Measurements from ENCODE around the gene ETV3L.

ETV3L gene

DNA sequence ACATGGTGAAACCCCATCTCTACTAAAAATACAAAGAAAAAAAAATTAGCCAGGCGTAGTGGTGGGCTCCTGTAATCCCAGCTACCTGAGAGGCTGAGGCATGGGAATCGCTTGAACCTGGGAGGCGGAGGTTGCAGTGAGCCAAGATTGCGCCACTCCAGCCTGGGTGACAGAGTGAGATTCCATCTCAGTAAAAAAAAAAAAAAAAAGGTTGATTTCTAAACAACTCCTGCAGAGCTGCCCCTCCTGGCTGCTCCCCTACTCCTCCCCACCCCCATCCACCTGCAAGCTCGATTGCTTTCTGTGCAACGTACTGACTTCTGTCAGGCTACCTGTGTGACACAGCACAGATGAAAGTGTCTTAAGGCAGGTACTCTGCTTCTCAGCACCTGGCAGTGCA, 13.3 kb downstream of the ETV3L start:
- TF ChIP-seq CSDC2 (CRISPR knock-in tag; IDR thresholded peaks at IDR 0.05) (no peak), TOX (CRISPR knock-in tag; IDR thresholded peaks at IDR 0.05; ENCODE audit: borderline replicate concordance) (no peak), GLIS3 (CRISPR knock-in tag; IDR thresholded peaks at IDR 0.05) (no peak), RARB (CRISPR knock-in tag; IDR thresholded peaks at IDR 0.05) (no peak), ZFP3 (CRISPR knock-in tag; IDR thresholded peaks at IDR 0.05) (no peak), ESRRG (CRISPR knock-in tag; IDR thresholded peaks at IDR 0.05) (no peak), PPARA (CRISPR knock-in tag; IDR thresholded peaks at IDR 0.05; ENCODE audit: borderline replicate concordance) (no peak), ZNF70 (CRISPR knock-in tag; IDR thresholded peaks at IDR 0.05) (no peak), ZNF565 (CRISPR knock-in tag; conservative IDR thresholded peaks at IDR 0.05; ENCODE audit: low read depth) (no peak), CREB5 (CRISPR knock-in tag; IDR thresholded peaks at IDR 0.05; ENCODE audit: low read depth) (no peak), ZFP30 (CRISPR knock-in tag; IDR thresholded peaks at IDR 0.05) (no peak), ISL1 (CRISPR knock-in tag; IDR thresholded peaks at IDR 0.05) (no peak), PATZ1 (CRISPR knock-in tag; IDR thresholded peaks at IDR 0.05; ENCODE audit: borderline replicate concordance) (no peak), ARNTL (CRISPR knock-in tag; IDR thresholded peaks at IDR 0.05; ENCODE audit: borderline replicate concordance, low read depth) (no peak), ZNF8 (CRISPR knock-in tag; IDR thresholded peaks at IDR 0.05) (no peak), TCF4 (CRISPR knock-in tag; IDR thresholded peaks at IDR 0.05; ENCODE audit: borderline replicate concordance) (no peak), BACH2 (CRISPR knock-in tag; IDR thresholded peaks at IDR 0.05; ENCODE audit: borderline replicate concordance) (no peak), TSHZ2 (CRISPR knock-in tag; IDR thresholded peaks at IDR 0.05) (no peak)
- TF ChIP-seq, protein P1, sequence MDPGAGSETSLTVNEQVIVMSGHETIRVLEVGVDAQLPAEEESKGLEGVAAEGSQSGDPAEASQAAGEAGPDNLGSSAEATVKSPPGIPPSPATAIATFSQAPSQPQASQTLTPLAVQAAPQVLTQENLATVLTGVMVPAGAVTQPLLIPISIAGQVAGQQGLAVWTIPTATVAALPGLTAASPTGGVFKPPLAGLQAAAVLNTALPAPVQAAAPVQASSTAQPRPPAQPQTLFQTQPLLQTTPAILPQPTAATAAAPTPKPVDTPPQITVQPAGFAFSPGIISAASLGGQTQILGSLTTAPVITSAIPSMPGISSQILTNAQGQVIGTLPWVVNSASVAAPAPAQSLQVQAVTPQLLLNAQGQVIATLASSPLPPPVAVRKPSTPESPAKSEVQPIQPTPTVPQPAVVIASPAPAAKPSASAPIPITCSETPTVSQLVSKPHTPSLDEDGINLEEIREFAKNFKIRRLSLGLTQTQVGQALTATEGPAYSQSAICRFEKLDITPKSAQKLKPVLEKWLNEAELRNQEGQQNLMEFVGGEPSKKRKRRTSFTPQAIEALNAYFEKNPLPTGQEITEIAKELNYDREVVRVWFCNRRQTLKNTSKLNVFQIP (CRISPR knock-in tag; IDR thresholded peaks at IDR 0.05; ENCODE audit: borderline replicate concordance, low read depth), result no peak
- ATAC-seq, result no peak

GRCh38 chr1:157085421-157085820, 14.2 kb downstream of the ETV3L start:
- TF ChIP-seq OSR1 (CRISPR knock-in tag; IDR thresholded peaks at IDR 0.05) (no peak), PPARA (CRISPR knock-in tag; IDR thresholded peaks at IDR 0.05; ENCODE audit: borderline replicate concordance) (no peak), ZNF8 (CRISPR knock-in tag; IDR thresholded peaks at IDR 0.05) (no peak), BACH2 (CRISPR knock-in tag; IDR thresholded peaks at IDR 0.05; ENCODE audit: borderline replicate concordance) (no peak), CSDC2 (CRISPR knock-in tag; IDR thresholded peaks at IDR 0.05) (no peak), ZFP3 (CRISPR knock-in tag; IDR thresholded peaks at IDR 0.05) (no peak), GLIS3 (CRISPR knock-in tag; IDR thresholded peaks at IDR 0.05) (no peak), ZNF70 (CRISPR knock-in tag; IDR thresholded peaks at IDR 0.05) (no peak), TSHZ2 (CRISPR knock-in tag; IDR thresholded peaks at IDR 0.05) (no peak), ISL1 (CRISPR knock-in tag; IDR thresholded peaks at IDR 0.05) (no peak), RARB (CRISPR knock-in tag; IDR thresholded peaks at IDR 0.05) (no peak), ZC3H10 (CRISPR knock-in tag; IDR thresholded peaks at IDR 0.05) (no peak), ZNF565 (CRISPR knock-in tag; conservative IDR thresholded peaks at IDR 0.05; ENCODE audit: low read depth) (no peak)
- TF ChIP-seq, protein P2, sequence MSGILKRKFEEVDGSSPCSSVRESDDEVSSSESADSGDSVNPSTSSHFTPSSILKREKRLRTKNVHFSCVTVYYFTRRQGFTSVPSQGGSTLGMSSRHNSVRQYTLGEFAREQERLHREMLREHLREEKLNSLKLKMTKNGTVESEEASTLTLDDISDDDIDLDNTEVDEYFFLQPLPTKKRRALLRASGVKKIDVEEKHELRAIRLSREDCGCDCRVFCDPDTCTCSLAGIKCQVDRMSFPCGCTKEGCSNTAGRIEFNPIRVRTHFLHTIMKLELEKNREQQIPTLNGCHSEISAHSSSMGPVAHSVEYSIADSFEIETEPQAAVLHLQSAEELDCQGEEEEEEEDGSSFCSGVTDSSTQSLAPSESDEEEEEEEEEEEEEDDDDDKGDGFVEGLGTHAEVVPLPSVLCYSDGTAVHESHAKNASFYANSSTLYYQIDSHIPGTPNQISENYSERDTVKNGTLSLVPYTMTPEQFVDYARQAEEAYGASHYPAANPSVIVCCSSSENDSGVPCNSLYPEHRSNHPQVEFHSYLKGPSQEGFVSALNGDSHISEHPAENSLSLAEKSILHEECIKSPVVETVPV (CRISPR knock-in tag; IDR thresholded peaks at IDR 0.05), result no peak
- no peak for ATAC-seq

All from SK-N-SH treated with all-trans-retinoic acid at 6 μM for 48 hours (cell line).